GM12878 (cell line): ENCODE measurements around the gene TLL2. TPM values are rescaled to one million over a fixed set of nuclear protein-coding genes. Genes with fewer than 3 reads are reported as not detected.

ENCODE experiments used
- ATAC-seq: fragments of 200-7000 bp; cut with Tn5 transposase; 3 replicates; pipeline ENCODE4 v1.9.1; 2020; ENCODE audit warnings: mild to moderate bottlenecking, moderate library complexity
- BruUV-seq: library from RNA; stranded (reverse); fragments of 400-500 nt; replicated peaks from 2 replicates; lab custom pipeline; 2021; lab: Mats Ljungman, UMichigan
- CTCF ChIA-PET: fragments of 300-600 bp; sonication (Branson Sonifier 250); formaldehyde crosslinking; extraction: SDS; loops from one replicate; lab custom pipeline; 2021; ENCODE audit warnings: inconsistent platforms; lab: Yijun Ruan, JAX
- POLR2A ChIA-PET: fragments of 350-600 bp; formaldehyde crosslinking; extraction: SDS; loops from one replicate; lab custom pipeline; 2021; ENCODE audit warnings: inconsistent platforms; lab: Charles Lee
- RAD21 ChIA-PET: fragments of 300-600 bp; sonication (Branson Sonifier 250); formaldehyde crosslinking; loops from one replicate; lab custom pipeline; 2023; ENCODE audit warnings: antibody characterized with exemption; ENCODE audit not compliant: unreplicated experiment; lab: Charles Lee
- SMC1A ChIA-PET: fragments of 300-600 bp; sonication (Branson Sonifier 250); formaldehyde crosslinking; loops from one replicate; lab custom pipeline; 2023; ENCODE audit not compliant: unreplicated experiment, uncharacterized antibody; lab: Charles Lee
- DNase-seq: peaks from one replicate; pipeline ENCODE4 v3.0.0-alpha.2; 2011; ENCODE audit warnings: low read depth, low spot score
- FAIRE-seq: peaks from 3 replicates; lab custom pipeline; 2011; peaks lifted over from hg19 to GRCh38; lab: Jason Lieb, UNC
- H2AFZ ChIP-seq: 2 replicates; pipeline ENCODE4 v1.6.0; 2011; ENCODE audit warnings: low read depth, low read length, control low read depth; ENCODE audit not compliant: control insufficient read depth
- H3K27ac ChIP-seq: 2 replicates; pipeline ENCODE4 v1.5.1; 2011; ENCODE audit warnings: control low read depth; ENCODE audit not compliant: control insufficient read depth, insufficient read depth
- H3K27me3 ChIP-seq, 2 experiments: replicated peaks in 1 of 2; 2 replicates each; pipeline versions ENCODE4 v1.6.0 to v1.6.1; 2011; ENCODE audit warnings: low read length in 1 of 2; ENCODE audit not compliant: control insufficient read depth in 2 of 2, insufficient read depth in 2 of 2
- H3K36me3 ChIP-seq, 2 experiments: 2 replicates each; pipeline ENCODE4 v1.5.1; 2011; ENCODE audit warnings: low read length in 1 of 2; ENCODE audit not compliant: control insufficient read depth in 2 of 2, insufficient read depth in 2 of 2
- H3K4me1 ChIP-seq: 2 replicates; pipeline ENCODE4 v1.6.1; 2011; ENCODE audit warnings: mild to moderate bottlenecking, low read length, moderate library complexity, mixed read lengths; ENCODE audit not compliant: control insufficient read depth, insufficient read depth
- H3K4me2 ChIP-seq: 2 replicates; pipeline ENCODE4 v1.6.0; 2011; ENCODE audit warnings: control low read depth; ENCODE audit not compliant: control insufficient read depth, insufficient read depth
- H3K4me3 ChIP-seq: fragments of 200-600 bp; sonication (generic); 2 replicates; pipeline ENCODE4 v1.5.1; 2016
- H3K79me2 ChIP-seq: 2 replicates; pipeline ENCODE4 v1.6.0; 2011; ENCODE audit warnings: low read length; ENCODE audit not compliant: control insufficient read depth, insufficient read depth
- H3K9ac ChIP-seq: 2 replicates; pipeline ENCODE4 v1.8.0; 2011; ENCODE audit warnings: low read length, control low read depth, mixed read lengths; ENCODE audit not compliant: control insufficient read depth, insufficient read depth
- H3K9me3 ChIP-seq: replicated peaks from 3 replicates; pipeline ENCODE4 v1.5.1; 2011; ENCODE audit warnings: mild to moderate bottlenecking, low read length; ENCODE audit not compliant: control insufficient read depth, insufficient read depth
- H4K20me1 ChIP-seq: 2 replicates; pipeline ENCODE4 v1.6.0; 2011; ENCODE audit not compliant: control insufficient read depth, insufficient read depth
- ATF3 ChIP-seq: IDR thresholded peaks from 2 replicates; pipeline ENCODE4 v1.6.1; 2011; ENCODE audit warnings: low read depth, mild to moderate bottlenecking, low read length, moderate library complexity, borderline replicate concordance; ENCODE audit errors: extremely low read depth
- ETV6 ChIP-seq, 2 experiments: fragments of 450-650 bp in 1 of 2; IDR thresholded peaks in 1 of 2; conservative IDR thresholded peaks in 1 of 2; 2 replicates each; pipeline ENCODE4 v1.6.1; 2014; ENCODE audit warnings: antibody characterized with exemption in 1 of 2, borderline replicate concordance in 1 of 2, low read depth in 1 of 2, mild to moderate bottlenecking in 1 of 2, moderate library complexity in 1 of 2
- GABPA ChIP-seq: IDR thresholded peaks from 2 replicates; pipeline ENCODE4 v1.6.1; 2014; ENCODE audit warnings: antibody characterized with exemption, low read depth, mild to moderate bottlenecking, inconsistent platforms
- MXI1 ChIP-seq: fragments of 150-350 bp; IDR thresholded peaks from 2 replicates; pipeline ENCODE4 v1.6.1; 2011; ENCODE audit warnings: low read depth, mild to moderate bottlenecking, inconsistent platforms, low read length, improper control_type of control experiment
- POLR2A ChIP-seq: IDR thresholded peaks from 2 replicates; pipeline ENCODE4 v1.6.1; 2011; ENCODE audit warnings: low read depth, mild to moderate bottlenecking, low read length
- PRDM15 ChIP-seq: fragments of 450-650 bp; formaldehyde crosslinking; IDR thresholded peaks from 2 replicates; pipeline ENCODE4 v1.4.0; 2020; ENCODE audit warnings: mild to moderate bottlenecking, moderate library complexity
- SMAD5 ChIP-seq: IDR thresholded peaks from 2 replicates; pipeline ENCODE4 v1.6.1; 2016; ENCODE audit warnings: antibody characterized with exemption, low read depth
- ZBED1 ChIP-seq: IDR thresholded peaks from 2 replicates; pipeline ENCODE4 v1.6.1; 2016; ENCODE audit warnings: borderline replicate concordance
- ZSCAN29 ChIP-seq: fragments of 450-650 bp; IDR thresholded peaks from 2 replicates; pipeline ENCODE4 v1.6.1; 2017; ENCODE audit warnings: mild to moderate bottlenecking, moderate library complexity
- WGBS: methylation state at CpG from one replicate; pipeline ENCODE4 v1.1.6; 2016; ENCODE audit warnings: low lambda C conversion rate; ENCODE audit not compliant: insufficient replicate concordance, insufficient coverage; ENCODE audit errors: missing lambda C conversion rate; 5-methylcytosine and 5-hydroxymethylcytosine counted together
- in situ Hi-C: fragments of 300-500 bp; cut with MboI; formaldehyde crosslinking; loops from 9 replicates; pipeline ENCODE4 v1.14.3; 2018; ENCODE audit warnings: mixed read lengths
- intact Hi-C: fragments of 100-400 bp; cut with micrococcal nuclease; formaldehyde crosslinking; loops from one replicate; pipeline ENCODE4 v1.14.2; 2022; ENCODE audit not compliant: unreplicated experiment
- polyA plus RNA-seq, 11 experiments: library from polyadenylated mRNA; depleted of rRNA in 4 of 11; unstranded in 6 of 11; stranded (reverse) in 5 of 11; fragments of >200 nt; fragmentation: Nextera tagmentation in 4 of 11; fragmentation: Illumina TruSeq in 1 of 11; extraction: Ambion mirVana in 4 of 11; extraction: Trizol in 1 of 11; gene quantifications; 1 replicate in 1 of 11; 2 replicates in 10 of 11; pipeline versions ENCODE4 v1.2.1 to v1.2.3, GENCODE V29; 2011 to 2016; ENCODE audit warnings: inconsistent platforms in 2 of 11, missing spikeins in 2 of 11, low read depth in 1 of 11
- total RNA-seq, 4 experiments: library from RNA; depleted of rRNA in 3 of 4; stranded (reverse); fragments of >200 nt in 3 of 4; fragmentation: Illumina TruSeq in 1 of 4; extraction: Trizol in 1 of 4; gene quantifications; 2 replicates each; pipeline versions ENCODE4 v1.2.1 to v1.2.3, GENCODE V29; 2013 to 2021
- TF ChIP-seq, protein P1 (sequence below): IDR thresholded peaks from 2 replicates; pipeline ENCODE4 v1.6.1; 2012; ENCODE audit warnings: improper control_type of control experiment, low read depth, low read length; ENCODE audit not compliant: insufficient replicate concordance
- TF ChIP-seq, protein P2 (sequence below): fragments of 450-650 bp; IDR thresholded peaks from 2 replicates; pipeline ENCODE4 v1.6.1; 2017; ENCODE audit warnings: antibody characterized with exemption, mild to moderate bottlenecking, moderate library complexity

Gene TLL2
- total and polyA plus RNA-seq, 10 of the 15 experiments (the other 5 are each of a cell fraction or from before 2014, with no cell fraction given): 0.02 to 2.1 (median 0.52) TPM

- Histone ChIP-seq H3K27me3 (no peaks in the 10 kb centered on the region; a peak in 2 of 4 replicates), H3K9ac (no peak overlapping the region), H3K4me1 (peaks cover 8% of the 10 kb centered on the region), H3K79me2 (no peaks in the 10 kb centered on the region), H2AFZ (no peak overlapping the region), H3K9me3 (no peaks in the 10 kb centered on the region), H4K20me1 (no peaks in the 10 kb centered on the region), H3K36me3 (no peaks in the 10 kb centered on the region), H3K27ac (no peak overlapping the region), H3K4me2 (no peak overlapping the region), H3K4me3 (no peak overlapping the region)
- CTCF ChIA-PET: interaction anchor here (0.7 to 8.1 kb wide), 7 partner anchors 7 to 660 kb away, joined by 3 to 64 read pairs (median 3); partner anchors contain the start of gene TLL2
- BruUV-seq: no TSS peak
- ATAC-seq (no peak), FAIRE-seq (no peak), DNase-seq (no peak)
- RAD21 ChIA-PET: no interaction called here
- SMC1A ChIA-PET: no interaction called here
- POLR2A ChIA-PET: interaction anchor here (0.6 kb wide), 1 partner anchor 492 kb away, joined by 8 read pairs; no protein-coding TSS in a partner anchor
- in situ Hi-C loops: no loop called here
- WGBS: 39% methylated on average over 6 of the region's 6 CpGs
- intact Hi-C loops: loop anchor here (5.0 kb wide), 1 partner anchor 649 kb away; no protein-coding TSS in a partner anchor
- TF ChIP-seq ZBED1 (no peak), MXI1 (no peak), ETV6 (conservative IDR thresholded peaks at IDR 0.05 in 1 of 2, IDR thresholded peaks at IDR 0.05 in 1 of 2; ENCODE audit: borderline replicate concordance in 1 of 2, low read depth in 1 of 2) (no peak), POLR2A (no peak), GABPA (no peak), SMAD5 (no peak), ZSCAN29 (no peak), PRDM15 (no peak), ATF3 (no peak)
- TF ChIP-seq, protein P1, sequence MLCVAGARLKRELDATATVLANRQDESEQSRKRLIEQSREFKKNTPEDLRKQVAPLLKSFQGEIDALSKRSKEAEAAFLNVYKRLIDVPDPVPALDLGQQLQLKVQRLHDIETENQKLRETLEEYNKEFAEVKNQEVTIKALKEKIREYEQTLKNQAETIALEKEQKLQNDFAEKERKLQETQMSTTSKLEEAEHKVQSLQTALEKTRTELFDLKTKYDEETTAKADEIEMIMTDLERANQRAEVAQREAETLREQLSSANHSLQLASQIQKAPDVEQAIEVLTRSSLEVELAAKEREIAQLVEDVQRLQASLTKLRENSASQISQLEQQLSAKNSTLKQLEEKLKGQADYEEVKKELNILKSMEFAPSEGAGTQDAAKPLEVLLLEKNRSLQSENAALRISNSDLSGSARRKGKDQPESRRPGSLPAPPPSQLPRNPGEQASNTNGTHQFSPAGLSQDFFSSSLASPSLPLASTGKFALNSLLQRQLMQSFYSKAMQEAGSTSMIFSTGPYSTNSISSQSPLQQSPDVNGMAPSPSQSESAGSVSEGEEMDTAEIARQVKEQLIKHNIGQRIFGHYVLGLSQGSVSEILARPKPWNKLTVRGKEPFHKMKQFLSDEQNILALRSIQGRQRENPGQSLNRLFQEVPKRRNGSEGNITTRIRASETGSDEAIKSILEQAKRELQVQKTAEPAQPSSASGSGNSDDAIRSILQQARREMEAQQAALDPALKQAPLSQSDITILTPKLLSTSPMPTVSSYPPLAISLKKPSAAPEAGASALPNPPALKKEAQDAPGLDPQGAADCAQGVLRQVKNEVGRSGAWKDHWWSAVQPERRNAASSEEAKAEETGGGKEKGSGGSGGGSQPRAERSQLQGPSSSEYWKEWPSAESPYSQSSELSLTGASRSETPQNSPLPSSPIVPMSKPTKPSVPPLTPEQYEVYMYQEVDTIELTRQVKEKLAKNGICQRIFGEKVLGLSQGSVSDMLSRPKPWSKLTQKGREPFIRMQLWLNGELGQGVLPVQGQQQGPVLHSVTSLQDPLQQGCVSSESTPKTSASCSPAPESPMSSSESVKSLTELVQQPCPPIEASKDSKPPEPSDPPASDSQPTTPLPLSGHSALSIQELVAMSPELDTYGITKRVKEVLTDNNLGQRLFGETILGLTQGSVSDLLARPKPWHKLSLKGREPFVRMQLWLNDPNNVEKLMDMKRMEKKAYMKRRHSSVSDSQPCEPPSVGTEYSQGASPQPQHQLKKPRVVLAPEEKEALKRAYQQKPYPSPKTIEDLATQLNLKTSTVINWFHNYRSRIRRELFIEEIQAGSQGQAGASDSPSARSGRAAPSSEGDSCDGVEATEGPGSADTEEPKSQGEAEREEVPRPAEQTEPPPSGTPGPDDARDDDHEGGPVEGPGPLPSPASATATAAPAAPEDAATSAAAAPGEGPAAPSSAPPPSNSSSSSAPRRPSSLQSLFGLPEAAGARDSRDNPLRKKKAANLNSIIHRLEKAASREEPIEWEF: no peak
- TF ChIP-seq, protein P2, sequence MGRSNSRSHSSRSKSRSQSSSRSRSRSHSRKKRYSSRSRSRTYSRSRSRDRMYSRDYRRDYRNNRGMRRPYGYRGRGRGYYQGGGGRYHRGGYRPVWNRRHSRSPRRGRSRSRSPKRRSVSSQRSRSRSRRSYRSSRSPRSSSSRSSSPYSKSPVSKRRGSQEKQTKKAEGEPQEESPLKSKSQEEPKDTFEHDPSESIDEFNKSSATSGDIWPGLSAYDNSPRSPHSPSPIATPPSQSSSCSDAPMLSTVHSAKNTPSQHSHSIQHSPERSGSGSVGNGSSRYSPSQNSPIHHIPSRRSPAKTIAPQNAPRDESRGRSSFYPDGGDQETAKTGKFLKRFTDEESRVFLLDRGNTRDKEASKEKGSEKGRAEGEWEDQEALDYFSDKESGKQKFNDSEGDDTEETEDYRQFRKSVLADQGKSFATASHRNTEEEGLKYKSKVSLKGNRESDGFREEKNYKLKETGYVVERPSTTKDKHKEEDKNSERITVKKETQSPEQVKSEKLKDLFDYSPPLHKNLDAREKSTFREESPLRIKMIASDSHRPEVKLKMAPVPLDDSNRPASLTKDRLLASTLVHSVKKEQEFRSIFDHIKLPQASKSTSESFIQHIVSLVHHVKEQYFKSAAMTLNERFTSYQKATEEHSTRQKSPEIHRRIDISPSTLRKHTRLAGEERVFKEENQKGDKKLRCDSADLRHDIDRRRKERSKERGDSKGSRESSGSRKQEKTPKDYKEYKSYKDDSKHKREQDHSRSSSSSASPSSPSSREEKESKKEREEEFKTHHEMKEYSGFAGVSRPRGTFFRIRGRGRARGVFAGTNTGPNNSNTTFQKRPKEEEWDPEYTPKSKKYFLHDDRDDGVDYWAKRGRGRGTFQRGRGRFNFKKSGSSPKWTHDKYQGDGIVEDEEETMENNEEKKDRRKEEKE: no peak
Measured at GRCh38 chr10:96377816-96378294, 135.9 kb downstream of the TLL2 start.
